Fibroblast of lung (primary cell): ENCODE measurements around the gene ZSCAN30. TPM values are rescaled to one million over a fixed set of nuclear protein-coding genes. Genes with fewer than 3 reads are reported as not detected.

Experiments used
- DNase-seq, 2 donors: peaks; one replicate each; pipeline versions ENCODE4 v3.0.0 to v3.0.0-alpha.2; 2010; ENCODE audit warnings: low read depth in 2 of 2
- H2AFZ ChIP-seq: 2 replicates; pipeline ENCODE4 v1.5.1; 2012; ENCODE audit warnings: low read length, control low read depth, inconsistent platforms
- H3K27ac ChIP-seq: 2 replicates; pipeline ENCODE4 v1.5.1; 2011; ENCODE audit warnings: low read length, control low read depth; ENCODE audit not compliant: insufficient read depth
- H3K27me3 ChIP-seq: 2 replicates; pipeline ENCODE4 v1.5.1; 2011; ENCODE audit warnings: mild to moderate bottlenecking, low read length; ENCODE audit not compliant: control insufficient read depth, insufficient read depth
- H3K36me3 ChIP-seq: 2 replicates; pipeline ENCODE4 v1.5.1; 2011; ENCODE audit warnings: low read length; ENCODE audit not compliant: control insufficient read depth, insufficient read depth
- H3K4me1 ChIP-seq: 2 replicates; pipeline ENCODE4 v1.5.1; 2011; ENCODE audit warnings: low read length; ENCODE audit not compliant: control insufficient read depth, insufficient read depth; ENCODE audit errors: extremely low read depth
- H3K4me2 ChIP-seq: 2 replicates; pipeline ENCODE4 v1.5.1; 2011; ENCODE audit warnings: low read length, control low read depth; ENCODE audit not compliant: insufficient read depth; ENCODE audit errors: extremely low read depth
- H3K4me3 ChIP-seq, 4 experiments: fragments of 200-600 bp in 1 of 4; sonication (generic) in 1 of 4; replicated peaks in 1 of 4; 2 replicates each; pipeline ENCODE4 v1.5.1; 2011 to 2016; ENCODE audit warnings: low read length in 4 of 4, low read depth in 3 of 4, mild to moderate bottlenecking in 3 of 4, control low read depth in 2 of 4, inconsistent platforms in 1 of 4, mixed read lengths in 1 of 4; ENCODE audit not compliant: insufficient read depth in 1 of 4; ENCODE audit errors: control extremely low read depth in 1 of 4
- H3K79me2 ChIP-seq: 2 replicates; pipeline ENCODE4 v1.5.1; 2012; ENCODE audit warnings: mild to moderate bottlenecking, low read length, inconsistent platforms; ENCODE audit not compliant: control insufficient read depth, insufficient read depth
- H3K9ac ChIP-seq: 2 replicates; pipeline ENCODE4 v1.5.1; 2011; ENCODE audit warnings: mild to moderate bottlenecking, low read length, control low read depth; ENCODE audit not compliant: insufficient read depth
- H3K9me3 ChIP-seq: 2 replicates; pipeline ENCODE4 v1.5.1; 2012; ENCODE audit warnings: low read depth, low read length; ENCODE audit not compliant: control insufficient read depth, insufficient read depth
- H4K20me1 ChIP-seq: 2 replicates; pipeline ENCODE4 v1.5.1; 2011; ENCODE audit warnings: low read length; ENCODE audit not compliant: control insufficient read depth, insufficient read depth; ENCODE audit errors: extremely low read depth
- EZH2 ChIP-seq: IDR thresholded peaks from 2 replicates; pipeline ENCODE4 v1.5.1; 2012; ENCODE audit warnings: low read length, control low read depth, mild to moderate bottlenecking; ENCODE audit errors: missing control alignments
- polyA plus RNA-seq, 2 donors: library from polyadenylated mRNA; depleted of rRNA in 1 of 2; stranded (reverse) in 1 of 2; unstranded in 1 of 2; fragments of >200 nt; gene quantifications; 2 replicates each; pipeline ENCODE4 v1.2.1, GENCODE V29; 2011 to 2012; ENCODE audit warnings: missing spikeins in 1 of 2
- total RNA-seq: library from RNA; depleted of rRNA; stranded (reverse); fragments of >200 nt; gene quantifications from 2 replicates; pipeline ENCODE4 v1.2.1, GENCODE V29; 2014
- TF ChIP-seq, protein P1 (sequence below), 2 donors: IDR thresholded peaks in 1 of 2; conservative IDR thresholded peaks in 1 of 2; 1 replicate in 1 of 2; 2 replicates in 1 of 2; pipeline ENCODE4 v1.5.1; 2011 to 2012; ENCODE audit warnings: low read length in 2 of 2, control low read depth in 1 of 2, inconsistent platforms in 1 of 2, low read depth in 1 of 2, mild to moderate bottlenecking in 1 of 2

The ZSCAN30 gene
- total and polyA plus RNA-seq, 2 donors (not counting 1 experiment from before 2014, with no cell fraction given) = 12.9 to 29.2 TPM

DNA sequence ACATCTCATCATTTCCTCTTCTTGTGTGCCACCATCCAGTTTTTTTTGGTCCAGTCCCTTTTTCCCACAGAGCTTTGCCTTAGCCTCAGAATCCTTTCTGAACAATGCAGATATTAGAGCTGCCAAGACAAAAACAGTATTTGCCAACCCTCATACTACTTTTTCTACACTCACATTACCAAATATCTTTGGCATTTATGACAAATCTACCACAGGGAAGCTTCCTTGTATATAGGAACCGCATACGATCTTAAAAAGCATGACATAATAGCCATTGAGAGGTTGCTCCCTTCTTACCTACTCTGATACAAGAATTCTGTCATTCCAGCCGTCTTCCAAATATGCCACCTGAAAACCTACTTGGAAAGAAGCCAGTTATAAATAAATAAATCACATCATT is 44.8 kb upstream of the ZSCAN30 start:
- Histone ChIP-seq H3K27me3 (no peaks in the 10 kb centered on the region), H4K20me1 (no peaks in the 10 kb centered on the region), H3K27ac (no peak overlapping the region), H3K4me2 (no peak overlapping the region), H3K9me3 (no peaks in the 10 kb centered on the region), H3K4me1 (no peaks in the 10 kb centered on the region), H3K36me3 (peaks cover 17% of the 10 kb centered on the region), H2AFZ (no peak overlapping the region), H3K4me3 (no peak overlapping the region), H3K9ac (no peak overlapping the region), H3K79me2 (peaks cover 2% of the 10 kb centered on the region)
- TF ChIP-seq, protein P1, sequence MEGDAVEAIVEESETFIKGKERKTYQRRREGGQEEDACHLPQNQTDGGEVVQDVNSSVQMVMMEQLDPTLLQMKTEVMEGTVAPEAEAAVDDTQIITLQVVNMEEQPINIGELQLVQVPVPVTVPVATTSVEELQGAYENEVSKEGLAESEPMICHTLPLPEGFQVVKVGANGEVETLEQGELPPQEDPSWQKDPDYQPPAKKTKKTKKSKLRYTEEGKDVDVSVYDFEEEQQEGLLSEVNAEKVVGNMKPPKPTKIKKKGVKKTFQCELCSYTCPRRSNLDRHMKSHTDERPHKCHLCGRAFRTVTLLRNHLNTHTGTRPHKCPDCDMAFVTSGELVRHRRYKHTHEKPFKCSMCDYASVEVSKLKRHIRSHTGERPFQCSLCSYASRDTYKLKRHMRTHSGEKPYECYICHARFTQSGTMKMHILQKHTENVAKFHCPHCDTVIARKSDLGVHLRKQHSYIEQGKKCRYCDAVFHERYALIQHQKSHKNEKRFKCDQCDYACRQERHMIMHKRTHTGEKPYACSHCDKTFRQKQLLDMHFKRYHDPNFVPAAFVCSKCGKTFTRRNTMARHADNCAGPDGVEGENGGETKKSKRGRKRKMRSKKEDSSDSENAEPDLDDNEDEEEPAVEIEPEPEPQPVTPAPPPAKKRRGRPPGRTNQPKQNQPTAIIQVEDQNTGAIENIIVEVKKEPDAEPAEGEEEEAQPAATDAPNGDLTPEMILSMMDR (conservative IDR thresholded peaks at IDR 0.05 in 1 of 2, IDR thresholded peaks at IDR 0.05 in 1 of 2; ENCODE audit: low read depth in 1 of 2, low read length in 2 of 2) = no peak
- no peak for TF ChIP-seq EZH2
- peak; percentile 9 to 83 for DNase-seq

DNA sequence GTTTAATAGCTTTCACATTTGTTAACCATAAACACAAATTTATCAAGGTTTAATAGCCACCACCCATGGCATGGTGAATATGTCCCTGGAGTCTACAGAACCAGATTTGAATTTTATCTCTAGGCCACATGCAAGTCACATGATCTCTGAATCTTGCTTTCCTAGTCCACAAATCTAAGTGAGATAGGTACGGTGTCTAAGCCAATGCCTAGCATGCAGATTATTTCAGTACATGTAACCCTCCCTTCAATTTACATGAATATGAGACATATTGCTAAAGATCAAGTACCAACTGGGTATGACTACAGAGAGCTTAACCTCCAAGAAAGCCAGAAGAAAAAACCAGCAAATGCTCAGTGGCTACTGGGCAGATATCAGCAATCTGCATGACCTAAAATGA is 44.2 kb upstream of the ZSCAN30 start:
- H3K36me3 ChIP-seq = peaks cover 17% of the 10 kb centered on the region
- no peak overlapping the region for H3K4me2 ChIP-seq
- H4K20me1 ChIP-seq = no peaks in the 10 kb centered on the region
- TF ChIP-seq EZH2 = no peak
- TF ChIP-seq, protein P1 (conservative IDR thresholded peaks at IDR 0.05 in 1 of 2, IDR thresholded peaks at IDR 0.05 in 1 of 2; ENCODE audit: low read depth in 1 of 2, low read length in 2 of 2) = no peak
- H3K27ac ChIP-seq = no peak overlapping the region
- no peaks in the 10 kb centered on the region for H3K9me3 ChIP-seq
- H3K4me1 ChIP-seq = no peaks in the 10 kb centered on the region
- H2AFZ ChIP-seq = no peak overlapping the region
- H3K27me3 ChIP-seq = no peaks in the 10 kb centered on the region
- H3K9ac ChIP-seq = no peak overlapping the region
- no peak overlapping the region for H3K4me3 ChIP-seq
- DNase-seq = no peak
- no peaks in the 10 kb centered on the region for H3K79me2 ChIP-seq

DNA sequence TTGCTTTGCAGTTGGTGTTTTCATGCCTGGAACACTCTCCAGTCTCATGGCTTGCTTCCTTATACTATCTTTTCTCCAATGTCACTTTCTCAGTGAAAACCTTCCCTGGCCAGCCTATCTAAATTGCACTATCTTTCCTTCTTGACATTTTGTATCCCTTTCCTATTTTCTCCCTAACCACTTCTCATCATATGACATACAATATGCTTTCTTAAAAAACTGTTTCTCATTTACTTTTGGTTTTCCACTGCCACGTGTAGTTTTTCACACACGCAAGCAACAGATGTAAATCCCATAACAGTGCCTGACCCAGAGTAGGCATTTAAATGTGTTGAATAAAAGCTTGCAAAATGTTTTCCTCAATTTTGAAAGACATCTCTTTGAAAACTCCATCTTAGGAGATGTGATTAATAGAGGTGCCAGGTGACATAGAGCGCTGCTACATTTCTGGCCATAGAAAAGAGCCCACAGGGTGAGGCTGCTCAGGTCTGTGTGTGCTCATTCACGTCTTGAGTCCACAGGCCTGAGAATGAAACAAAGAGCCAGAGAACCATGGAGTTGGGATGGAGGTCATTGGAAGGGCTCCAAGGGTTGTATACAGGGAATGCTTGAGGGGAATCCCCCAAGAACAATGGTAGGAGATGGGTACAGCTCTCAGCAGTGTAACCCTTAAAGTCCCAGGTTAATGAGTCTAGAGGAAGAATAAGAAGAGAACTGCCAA is 41.5 kb upstream of the ZSCAN30 start:
- Histone ChIP-seq H3K4me2 (no peak overlapping the region), H3K9me3 (no peaks in the 10 kb centered on the region), H2AFZ (no peak overlapping the region), H3K27me3 (no peaks in the 10 kb centered on the region), H3K36me3 (peaks cover 7% of the 10 kb centered on the region), H3K9ac (no peak overlapping the region), H4K20me1 (no peaks in the 10 kb centered on the region), H3K27ac (no peak overlapping the region), H3K79me2 (no peaks in the 10 kb centered on the region), H3K4me1 (no peaks in the 10 kb centered on the region), H3K4me3 (no peak overlapping the region)
- TF ChIP-seq, protein P1 (conservative IDR thresholded peaks at IDR 0.05 in 1 of 2, IDR thresholded peaks at IDR 0.05 in 1 of 2; ENCODE audit: low read depth in 1 of 2, low read length in 2 of 2) = no peak
- TF ChIP-seq EZH2 = no peak
- DNase-seq = no peak
